Measurements from ENCODE around the gene POLR3H. TPM values are rescaled to one million over a fixed set of nuclear protein-coding genes. Genes with fewer than 3 reads are reported as not detected.

POLR3H gene
- polyA plus RNA-seq, 12 donors: 16.5 to 27.3 (median 20.3) TPM; not detected in 1

GRCh38 chr22:41487037-41487935 lies 57.0 kb downstream of the POLR3H start:
- DNase-seq: no peak

- DNase-seq: no peak
These were observed 59.2 kb downstream of the POLR3H start for GRCh38 chr22:41485033-41485432.

- DNase-seq: no peak
These were observed 61.8 kb downstream of the POLR3H start for GRCh38 chr22:41482319-41482935.

GRCh38 chr22:41481925-41482318 lies 62.3 kb downstream of the POLR3H start:
- DNase-seq: no peak

- DNase-seq: no peak
These were observed 63.0 kb downstream of the POLR3H start for GRCh38 chr22:41481131-41481830.

GRCh38 chr22:41480397-41480735 lies 63.9 kb downstream of the POLR3H start:
- no peak for DNase-seq

GRCh38 chr22:41479671-41480396 lies 64.4 kb downstream of the POLR3H start:
- no peak for DNase-seq

GRCh38 chr22:41478891-41479521 lies 65.3 kb downstream of the POLR3H start:
- no peak for DNase-seq

- DNase-seq: no peak
These were observed 65.8 kb downstream of the POLR3H start for GRCh38 chr22:41478473-41478872.

Other genes starting within 250 kb of the POLR3H start
- 10 to 100 TPM in 11 of 12 donors, not detected in 1; 32.3 to 57.9 (median 37.8) TPM for gene ZC3H7B, start 242.9 kb downstream of the POLR3H start, polyA plus RNA-seq (ENCODE audit: insufficient read length in 12 of 12)
- gene TEF, start 162.5 kb downstream of the POLR3H start, polyA plus RNA-seq (ENCODE audit: insufficient read length in 12 of 12): 10 to 100 TPM in 7 of 12 donors, 1 to 10 TPM in 4, not detected in 1; 8.3 to 15.5 (median 10.6) TPM
- 10 to 100 TPM in 11 of 12 donors, not detected in 1; 29.9 to 54.2 (median 38.2) TPM for gene TOB2, start 97.7 kb downstream of the POLR3H start, polyA plus RNA-seq (ENCODE audit: insufficient read length in 12 of 12)
- 10 to 100 TPM in 11 of 12 donors, not detected in 1; 31.0 to 46.9 (median 39.6) TPM for gene PHF5A, start 75.8 kb downstream of the POLR3H start, polyA plus RNA-seq (ENCODE audit: insufficient read length in 12 of 12)
- 100 to 1,000 TPM in 5 of 12 donors, 10 to 100 TPM in 6, not detected in 1; 70.3 to 124 (median 93.3) TPM for gene ACO2, start 75.4 kb downstream of the POLR3H start, polyA plus RNA-seq (ENCODE audit: insufficient read length in 12 of 12)
- gene CSDC2, start 16.5 kb upstream of the POLR3H start, polyA plus RNA-seq (ENCODE audit: insufficient read length in 12 of 12): 10 to 100 TPM in 1 of 12 donors, 1 to 10 TPM in 10, not detected in 1; 2.2 to 10.0 (median 4.9) TPM
- 10 to 100 TPM in 11 of 12 donors, not detected in 1; 20.4 to 26.9 (median 23.1) TPM for gene PMM1, start 45.4 kb upstream of the POLR3H start, polyA plus RNA-seq (ENCODE audit: insufficient read length in 12 of 12)
- gene DESI1, start 76.6 kb upstream of the POLR3H start, polyA plus RNA-seq (ENCODE audit: insufficient read length in 12 of 12): 10 to 100 TPM in 11 of 12 donors, not detected in 1; 18.9 to 39.1 (median 22.4) TPM
- gene XRCC6, start 76.8 kb upstream of the POLR3H start, polyA plus RNA-seq (ENCODE audit: insufficient read length in 12 of 12): 100 to 1,000 TPM in 11 of 12 donors, not detected in 1; 205 to 311 (median 221) TPM
- 100 to 1,000 TPM in 7 of 12 donors, 10 to 100 TPM in 4, not detected in 1; 83.7 to 123 (median 106) TPM for gene SNU13, start 144.4 kb upstream of the POLR3H start, polyA plus RNA-seq (ENCODE audit: insufficient read length in 12 of 12)
- 1 to 10 TPM in 5 of 12 donors, under 1 TPM in 5, not detected in 2; 0.54 to 2.1 (median 0.98) TPM for gene MEI1, start 155.0 kb upstream of the POLR3H start, polyA plus RNA-seq (ENCODE audit: insufficient read length in 12 of 12)